Spinal cord (tissue), 10 donors: ENCODE results near the gene ACMSD. TPM values are rescaled to one million over a fixed set of nuclear protein-coding genes. Genes with fewer than 3 reads are reported as not detected.
"Not testable (repeated sequence)": the region's sequence is repeated elsewhere in the genome, so short reads cannot be mapped to it uniquely, and the experiment has no call there.

Experiments
- DNase-seq, 6 donors: peaks; one replicate each; pipeline versions ENCODE4 v3.0.0 to v3.0.0-alpha.2; 2013 to 2015; ENCODE audit warnings: low spot score in 6 of 6, low read depth in 4 of 6
- H3K27ac ChIP-seq: one replicate; pipeline ENCODE4 v1.5.1; 2013; ENCODE audit warnings: low read depth, low read length, control low read depth
- H3K27me3 ChIP-seq: one replicate; pipeline ENCODE4 v1.6.1; 2013; ENCODE audit warnings: low read length; ENCODE audit not compliant: control insufficient read depth, insufficient read depth
- H3K36me3 ChIP-seq: one replicate; pipeline ENCODE4 v1.6.1; 2013; ENCODE audit warnings: low read length; ENCODE audit not compliant: control insufficient read depth, insufficient read depth
- H3K4me1 ChIP-seq: one replicate; pipeline ENCODE4 v1.6.1; 2013; ENCODE audit warnings: low read length; ENCODE audit not compliant: control insufficient read depth, insufficient read depth
- H3K4me3 ChIP-seq: one replicate; pipeline ENCODE4 v1.5.1; 2013; ENCODE audit warnings: low read depth, low read length, control low read depth
- H3K9me3 ChIP-seq: one replicate; pipeline ENCODE4 v1.6.1; 2013; ENCODE audit warnings: low read length; ENCODE audit not compliant: control insufficient read depth, insufficient read depth
- WGBS: methylation state at CpG from one replicate; pipeline ENCODE4 v1.1.5; 2013; ENCODE audit warnings: missing lambda C conversion rate; ENCODE audit not compliant: insufficient coverage; 5-methylcytosine and 5-hydroxymethylcytosine counted together
- long read RNA-seq, 4 donors: transcript quantifications; one replicate each; lab custom pipeline, GENCODE V29; 2026
- polyA plus RNA-seq, 2 donors: library from polyadenylated mRNA; unstranded; fragments of 120-200 nt; gene quantifications; one replicate each; pipeline ENCODE4 v1.2.1, GENCODE V29; 2013; ENCODE audit not compliant: insufficient read length in 2 of 2
- total RNA-seq, 2 donors: library from RNA; depleted of rRNA in 1 of 2; stranded (reverse); fragments of 120-200 nt in 1 of 2; fragments of >200 nt in 1 of 2; gene quantifications; one replicate each; pipeline versions ENCODE4 v1.2.3 to v1.2.4, GENCODE V29; 2013 to 2014
- donor health status: healthy.

Gene ACMSD
- total RNA-seq (not detected), polyA plus RNA-seq (1 to 10 TPM in 1 of 2 donors, under 1 TPM in 1; 0.40 to 1.1 TPM)
- long read RNA-seq, donor 1: 0 reads
- long read RNA-seq, donor 2: 0 reads
- long read RNA-seq, donor 3: 0 reads
- long read RNA-seq, donor 4, partial matches to known transcripts: 0 of 10 reads
- long read RNA-seq, donor 4, other reads (novel, unspliced or antisense): 10 of 10 reads

GRCh38 chr2:134838143-134838620 is at the start of gene ACMSD:
Gene ACMSD, plus strand, starts transcription at chr2:134838616. Its CDS starts 67 bp downstream, at chr2:134838683.
- no peaks in the 10 kb centered on the region for H3K4me1 ChIP-seq
- no peaks in the 10 kb centered on the region for H3K36me3 ChIP-seq
- H3K4me3 ChIP-seq: no peak within 1 kb of the TSS
- H3K27ac ChIP-seq: no peak within 1 kb of the TSS
- no peaks in the 10 kb centered on the region for H3K27me3 ChIP-seq
- no peaks in the 10 kb centered on the region for H3K9me3 ChIP-seq
- DNase-seq: no peak

DNA sequence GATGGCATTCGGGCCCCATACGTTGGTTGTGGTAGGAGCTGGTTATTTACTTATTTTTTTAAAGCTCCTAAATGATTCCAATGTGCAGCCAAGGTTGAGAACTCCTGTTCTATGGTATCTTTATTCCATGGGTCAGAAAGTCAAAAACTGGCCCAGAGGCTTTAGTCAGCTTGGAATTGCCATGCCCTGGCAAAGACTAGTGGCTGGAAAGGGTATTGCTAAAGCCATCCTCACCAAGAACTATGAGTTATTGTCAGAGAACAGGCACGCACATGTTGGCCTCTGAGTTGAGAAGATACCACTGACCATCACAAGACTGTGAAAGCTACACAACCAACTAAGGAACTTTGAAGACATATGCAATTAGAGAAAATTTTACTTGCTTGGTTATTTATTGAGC is 47.9 kb upstream of the ACMSD start:
- H3K36me3 ChIP-seq: no peaks in the 10 kb centered on the region
- H3K27ac ChIP-seq: no peak overlapping the region
- WGBS: no CpG with 5 or more reads among the region's 3 CpGs
- peaks cover 10% of the 10 kb centered on the region for H3K27me3 ChIP-seq
- no peak overlapping the region for H3K4me3 ChIP-seq
- peaks cover 3% of the 10 kb centered on the region for H3K9me3 ChIP-seq
- DNase-seq: no peak
- H3K4me1 ChIP-seq: peaks cover 4% of the 10 kb centered on the region

DNA sequence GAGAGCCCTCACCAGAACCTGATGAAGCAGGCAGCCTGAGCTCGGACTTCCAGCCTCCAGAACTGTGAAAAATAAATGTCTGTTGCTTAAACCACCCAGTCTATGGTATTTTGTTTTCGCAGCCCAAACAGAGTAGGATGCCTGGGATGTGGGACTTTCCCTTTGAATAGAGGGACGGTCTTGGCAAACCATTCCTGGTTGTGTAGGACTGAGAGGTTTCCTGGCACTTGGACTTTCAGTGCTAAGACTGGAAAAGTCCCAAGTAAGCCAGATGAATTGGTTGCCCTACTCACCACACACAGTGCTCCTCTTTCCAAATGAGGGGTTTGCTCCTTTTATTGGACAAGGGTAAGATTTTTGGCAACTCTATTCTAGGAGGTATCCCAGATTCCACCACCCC is 46.8 kb upstream of the ACMSD start:
- peaks cover 16% of the 10 kb centered on the region for H3K27me3 ChIP-seq
- H3K4me1 ChIP-seq: peaks cover 4% of the 10 kb centered on the region
- no peaks in the 10 kb centered on the region for H3K9me3 ChIP-seq
- peak overlapping the region; percentile 40 for H3K27ac ChIP-seq
- no peaks in the 10 kb centered on the region for H3K36me3 ChIP-seq
- 71% methylated on average over 1 of the region's 3 CpGs for WGBS
- peak; percentile 36 to 86 (median 52) for DNase-seq
- H3K4me3 ChIP-seq: no peak overlapping the region

DNA sequence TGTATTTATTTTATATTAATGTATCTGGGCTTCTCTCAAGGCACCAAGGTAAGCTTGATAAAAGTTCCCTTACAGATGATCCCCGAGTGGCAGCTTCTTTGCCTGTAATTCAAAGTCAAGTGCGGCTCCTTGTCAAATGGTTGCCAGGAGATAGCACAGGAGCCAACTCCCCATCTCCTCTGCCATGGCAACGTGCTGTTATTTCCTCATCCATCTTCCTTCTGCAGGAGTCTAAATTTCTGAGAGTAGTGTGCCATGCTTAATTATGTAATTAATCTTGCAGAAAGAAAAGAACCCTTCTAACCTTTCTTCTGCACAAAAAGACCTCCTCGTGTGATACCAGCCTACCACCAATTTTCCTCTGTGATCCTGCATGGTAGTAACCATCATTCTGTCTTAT is 46.2 kb upstream of the ACMSD start:
- Histone ChIP-seq H3K36me3 (no peaks in the 10 kb centered on the region), H3K4me1 (peaks cover 4% of the 10 kb centered on the region), H3K27me3 (peaks cover 18% of the 10 kb centered on the region), H3K9me3 (no peaks in the 10 kb centered on the region), H3K4me3 (no peak overlapping the region), H3K27ac (peak overlapping the region; percentile 40)
- 24% methylated on average over 2 of the region's 4 CpGs for WGBS
- peak; percentile 30 to 80 (median 49) for DNase-seq

DNA sequence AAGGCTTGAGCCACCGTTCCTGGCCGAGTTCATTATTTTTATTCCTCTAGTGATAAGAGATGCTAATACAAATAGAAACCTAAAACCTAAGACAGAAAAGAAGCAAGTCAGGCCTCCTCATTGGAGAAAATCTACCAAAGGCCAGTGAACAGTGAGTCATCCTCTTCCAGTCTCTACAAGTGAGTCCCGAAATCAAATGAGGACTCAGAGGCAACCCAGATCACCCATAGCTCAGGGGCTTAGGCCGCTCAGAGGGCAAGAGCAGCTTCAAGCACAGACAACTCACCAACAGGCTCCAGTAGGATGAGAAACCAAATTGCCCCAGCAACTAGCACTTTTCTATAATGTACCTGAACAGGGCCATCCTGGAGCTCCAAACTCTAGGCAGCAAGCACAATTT is 42.7 kb upstream of the ACMSD start:
- no peaks in the 10 kb centered on the region for H3K9me3 ChIP-seq
- DNase-seq: no peak
- H3K27me3 ChIP-seq: peaks cover 13% of the 10 kb centered on the region
- no peak overlapping the region for H3K4me3 ChIP-seq
- WGBS: 95% methylated on average over 2 of the region's 4 CpGs
- H3K27ac ChIP-seq: no peak overlapping the region
- peaks cover 4% of the 10 kb centered on the region for H3K4me1 ChIP-seq
- no peaks in the 10 kb centered on the region for H3K36me3 ChIP-seq

DNA sequence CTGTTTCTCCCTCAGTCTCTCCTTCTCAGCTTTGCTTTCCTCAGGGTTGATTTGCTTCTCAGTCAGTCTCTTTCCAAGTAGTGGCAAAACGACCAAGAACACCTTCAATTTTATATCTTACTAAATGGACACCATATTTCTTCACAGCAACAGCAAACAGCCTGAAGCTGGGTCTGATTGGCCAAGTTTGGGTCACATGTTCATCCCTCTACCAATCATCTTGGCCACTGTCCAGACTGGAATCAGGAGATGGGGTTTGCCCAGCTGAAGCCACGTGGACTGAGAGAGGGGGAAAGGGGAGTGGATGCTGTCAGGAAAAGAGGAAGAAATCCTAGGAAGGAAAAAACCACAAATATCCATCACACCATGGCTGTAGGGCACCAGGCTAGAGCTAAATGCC is 42.0 kb upstream of the ACMSD start:
- Histone ChIP-seq H3K4me3 (no peak overlapping the region), H3K27ac (no peak overlapping the region), H3K9me3 (no peaks in the 10 kb centered on the region), H3K36me3 (no peaks in the 10 kb centered on the region), H3K27me3 (peaks cover 13% of the 10 kb centered on the region), H3K4me1 (peaks cover 4% of the 10 kb centered on the region)
- WGBS: 100% methylated on average over 1 of the region's 2 CpGs
- DNase-seq: no peak

DNA sequence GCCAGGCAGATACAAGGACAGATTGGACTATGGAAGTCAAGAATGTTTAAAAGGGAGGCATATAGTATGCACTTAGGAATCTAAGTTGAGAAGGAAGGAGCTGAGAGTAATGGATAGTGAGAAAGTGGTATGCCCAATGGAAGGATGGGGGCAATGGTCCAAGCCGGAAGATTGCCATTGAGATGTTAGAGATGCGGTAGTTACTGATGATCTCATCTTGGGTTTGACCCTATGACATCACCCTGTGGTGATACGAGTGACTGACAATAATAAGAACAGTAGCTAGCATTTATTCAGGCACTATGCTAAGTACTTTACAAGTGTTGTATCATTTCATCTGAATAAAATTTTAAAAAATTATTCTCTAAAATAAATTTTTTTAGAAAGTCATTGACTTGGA is 38.5 kb upstream of the ACMSD start:
- no peak for DNase-seq
- Histone ChIP-seq H3K9me3 (peaks cover 1% of the 10 kb centered on the region), H3K4me3 (no peak overlapping the region), H3K36me3 (no peaks in the 10 kb centered on the region), H3K27me3 (peaks cover 11% of the 10 kb centered on the region), H3K27ac (no peak overlapping the region), H3K4me1 (no peaks in the 10 kb centered on the region)
- WGBS: no CpG with 5 or more reads among the region's 3 CpGs

- no peaks in the 10 kb centered on the region for H3K36me3 ChIP-seq
- peaks cover 1% of the 10 kb centered on the region for H3K9me3 ChIP-seq
- no peak for DNase-seq
- H3K27me3 ChIP-seq: peaks cover 10% of the 10 kb centered on the region
- H3K4me1 ChIP-seq: no peaks in the 10 kb centered on the region
- no CpG with 5 or more reads among the region's 2 CpGs for WGBS
- no peak overlapping the region for H3K27ac ChIP-seq
- no peak overlapping the region for H3K4me3 ChIP-seq
Observed at GRCh38 chr2:134800341-134800740, 38.1 kb upstream of the ACMSD start.

DNA sequence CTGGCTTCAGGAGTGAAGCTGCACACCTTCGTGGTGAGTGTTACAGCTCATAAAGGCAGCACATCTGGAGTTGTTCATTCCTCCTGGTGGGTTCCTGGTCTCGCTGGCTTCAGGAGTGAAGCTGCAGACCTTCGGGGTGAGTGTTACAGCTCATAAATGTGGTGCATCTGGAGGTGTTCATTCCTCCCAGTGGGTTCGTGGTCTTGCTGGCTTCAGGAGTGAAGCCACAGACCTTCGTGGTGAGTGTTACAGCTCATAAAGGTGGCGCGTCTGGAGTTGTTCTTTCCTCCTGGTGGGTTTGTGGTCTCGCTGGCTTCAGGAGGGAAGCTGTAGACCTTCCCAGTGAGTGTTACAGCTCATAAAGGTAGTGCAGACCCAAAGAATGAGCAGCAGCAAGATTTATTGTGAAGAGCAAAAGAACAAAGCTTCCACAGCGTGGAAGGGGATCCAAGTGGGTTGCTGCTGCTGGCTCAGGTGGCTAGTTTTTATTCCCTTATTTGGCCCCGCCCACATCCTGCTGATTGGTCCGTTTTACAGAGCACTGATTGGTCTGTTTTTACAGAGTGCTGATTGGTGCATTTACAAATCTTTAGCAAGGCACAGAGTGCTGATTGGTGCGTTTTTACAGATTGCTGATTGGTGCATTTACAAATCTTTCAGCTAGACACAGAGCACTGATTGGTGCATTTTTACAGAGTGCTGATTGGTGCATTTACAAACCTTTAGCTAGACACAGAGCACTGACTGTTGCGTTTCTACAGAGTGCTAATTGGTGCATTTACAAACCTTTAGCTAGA is 34.6 kb upstream of the ACMSD start:
- H3K36me3 ChIP-seq, H3K4me3 ChIP-seq, H3K4me1 ChIP-seq, DNase-seq, H3K27ac ChIP-seq, H3K27me3 ChIP-seq, H3K9me3 ChIP-seq: not testable (repeated sequence)
- WGBS: 89% methylated on average over 11 of the region's 13 CpGs

DNA sequence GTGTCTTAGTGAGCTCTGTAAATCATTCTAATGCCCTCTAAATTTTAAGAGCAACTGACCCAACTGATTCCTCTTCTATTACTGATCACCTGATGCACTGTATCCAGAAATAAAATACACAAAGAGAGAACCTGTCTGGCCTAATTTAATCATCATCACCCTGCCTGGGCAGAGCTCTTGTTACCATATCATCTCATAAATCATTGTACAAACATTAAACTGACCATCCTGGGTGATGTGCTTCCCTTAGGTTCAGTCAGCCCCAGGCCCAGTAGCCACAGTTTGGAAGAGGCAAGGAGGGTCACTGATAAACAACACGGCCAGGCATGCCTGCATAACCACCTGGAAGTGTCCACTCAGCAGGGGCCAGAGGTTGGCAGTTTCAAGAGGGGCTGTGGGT is 22.7 kb upstream of the ACMSD start:
- Histone ChIP-seq H3K36me3 (no peaks in the 10 kb centered on the region), H3K4me3 (no peak overlapping the region), H3K4me1 (no peaks in the 10 kb centered on the region), H3K27ac (no peak overlapping the region), H3K9me3 (peaks cover 3% of the 10 kb centered on the region), H3K27me3 (no peaks in the 10 kb centered on the region)
- WGBS: no CpG with 5 or more reads among the region's 1 CpG
- DNase-seq: no peak
